HCT116 (cell line): ENCODE measurements around the gene NECTIN4. TPM values are rescaled to one million over a fixed set of nuclear protein-coding genes. Genes with fewer than 3 reads are reported as not detected.

Source experiments
- ATAC-seq: fragments of 200-7000 bp; cut with Tn5 transposase; 2 replicates; pipeline ENCODE4 v1.9.1; 2020; ENCODE audit warnings: mild to moderate bottlenecking, moderate library complexity
- BruUV-seq: library from RNA; stranded (reverse); fragments of 400-500 nt; replicated peaks from 2 replicates; lab custom pipeline; 2021; lab: Mats Ljungman, UMichigan
- CTCF ChIA-PET: fragments of 300-600 bp; sonication (Branson Sonifier 250); formaldehyde crosslinking; loops from one replicate; lab custom pipeline; 2021; ENCODE audit warnings: antibody characterized with exemption; lab: Charles Lee
- POLR2A ChIA-PET: fragments of 300-600, 350-600 bp; sonication (Branson Sonifier 250); formaldehyde crosslinking; loops from one replicate; lab custom pipeline; 2021; ENCODE audit warnings: antibody characterized with exemption; lab: Charles Lee
- RAD21 ChIA-PET, 2 experiments: fragments of 300-600 bp; sonication (Branson Sonifier 250); formaldehyde crosslinking; loops; one replicate each; lab custom pipeline; 2023; ENCODE audit warnings: low total read pairs in 2 of 2; ENCODE audit not compliant: uncharacterized antibody in 2 of 2, unreplicated experiment in 2 of 2, low non-redundant PET in 1 of 2; lab: Charles Lee
- DNase-seq: peaks from one replicate; pipeline ENCODE4 v3.0.0-alpha.2; 2010; ENCODE audit warnings: low read depth, low spot score
- H2AFZ ChIP-seq: fragments of 200-600 bp; shearing (Covaris generic), sonication (generic); 2 replicates; pipeline ENCODE4 v1.6.1; 2017; ENCODE audit warnings: low read depth, mixed run types, mixed read lengths, antibody characterized with exemption, low read length; ENCODE audit not compliant: poor library complexity, severe bottlenecking
- H3K27ac ChIP-seq: 2 replicates; pipeline ENCODE4 v1.5.1; 2012; ENCODE audit warnings: low read depth, low read length
- H3K27me3 ChIP-seq: fragments of 200-600 bp; sonication (generic); 2 replicates; pipeline ENCODE4 v1.6.1; 2016; ENCODE audit warnings: mixed run types, low read length, mixed read lengths; ENCODE audit not compliant: insufficient read depth
- H3K36me3 ChIP-seq, 2 experiments: fragments of 200-500 bp in 1 of 2; fragments of 200-600 bp in 1 of 2; sonication (Bioruptor generic) in 1 of 2; sonication (generic) in 1 of 2; 2 replicates each; pipeline versions ENCODE4 v1.5.1 to v1.6.1; 2014 to 2016; ENCODE audit warnings: low read length in 2 of 2, inconsistent platforms in 1 of 2, mixed read lengths in 1 of 2, mixed run types in 1 of 2; ENCODE audit not compliant: insufficient read depth in 2 of 2, control insufficient read depth in 1 of 2
- H3K4me1 ChIP-seq, 2 experiments: fragments of 200-600 bp in 1 of 2; sonication (generic) in 1 of 2; 2 replicates each; pipeline versions ENCODE4 v1.5.1 to v1.6.1; 2012 to 2017; ENCODE audit warnings: low read length in 2 of 2, inconsistent platforms in 1 of 2, mild to moderate bottlenecking in 1 of 2, mixed read lengths in 1 of 2, mixed run types in 1 of 2, moderate library complexity in 1 of 2; ENCODE audit not compliant: insufficient read depth in 2 of 2, control insufficient read depth in 1 of 2
- H3K4me2 ChIP-seq: fragments of 200-600 bp; sonication (generic); 2 replicates; pipeline ENCODE4 v1.6.1; 2017; ENCODE audit warnings: mixed run types, low read length, mixed read lengths
- H3K4me3 ChIP-seq, 2 experiments: fragments of 200-600 bp in 1 of 2; sonication (generic) in 1 of 2; replicated peaks in 1 of 2; 2 replicates each; pipeline ENCODE4 v1.5.1; 2011 to 2016; ENCODE audit warnings: low read length in 2 of 2, control low read depth in 1 of 2, low read depth in 1 of 2, mild to moderate bottlenecking in 1 of 2, mixed read lengths in 1 of 2, mixed run types in 1 of 2
- H3K79me2 ChIP-seq: fragments of 200-600 bp; sonication (generic); 2 replicates; pipeline ENCODE4 v1.6.1; 2017; ENCODE audit warnings: mild to moderate bottlenecking, mixed run types, low read length, moderate library complexity, mixed read lengths; ENCODE audit not compliant: insufficient read depth
- H3K9ac ChIP-seq: fragments of 200-600 bp; sonication (generic); 2 replicates; pipeline ENCODE4 v1.6.1; 2016; ENCODE audit warnings: low read length, mixed read lengths
- H3K9me2 ChIP-seq: fragments of 200-600 bp; sonication (generic), shearing (Covaris generic); 2 replicates; pipeline ENCODE4 v1.6.1; 2017; ENCODE audit warnings: mixed run types, mild to moderate bottlenecking, moderate library complexity; ENCODE audit not compliant: insufficient read depth
- H3K9me3 ChIP-seq, 2 experiments: fragments of 200-500 bp in 1 of 2; fragments of 200-600 bp in 1 of 2; sonication (Bioruptor generic) in 1 of 2; sonication (generic) in 1 of 2; 2 replicates each; pipeline ENCODE4 v1.6.1; 2014 to 2017; ENCODE audit warnings: low read length in 2 of 2, mixed read lengths in 2 of 2, inconsistent platforms in 1 of 2, low read depth in 1 of 2, mild to moderate bottlenecking in 1 of 2, mixed run types in 1 of 2, moderate library complexity in 1 of 2; ENCODE audit not compliant: control insufficient read depth in 1 of 2, insufficient read depth in 1 of 2
- H4K20me1 ChIP-seq: fragments of 200-600 bp; sonication (generic), shearing (Covaris generic); 2 replicates; pipeline ENCODE4 v1.6.1; 2017; ENCODE audit warnings: mixed run types, mild to moderate bottlenecking, moderate library complexity; ENCODE audit not compliant: insufficient read depth
- ATF3 ChIP-seq: IDR thresholded peaks from 2 replicates; pipeline ENCODE4 v1.6.1; 2012
- CBX3 ChIP-seq: IDR thresholded peaks from 2 replicates; pipeline ENCODE4 v1.6.1; 2012; ENCODE audit warnings: low read depth
- CTCF ChIP-seq, 3 experiments: fragments of 200-600 bp in 1 of 3; sonication (generic) in 1 of 3; IDR thresholded peaks in 2 of 3; conservative IDR thresholded peaks in 1 of 3; 2 replicates each; pipeline ENCODE4 v1.5.1; 2012 to 2017; ENCODE audit warnings: low read depth in 2 of 3, low read length in 2 of 3, antibody characterized with exemption in 1 of 3, borderline replicate concordance in 1 of 3, control low read depth in 1 of 3, mild to moderate bottlenecking in 1 of 3, mixed read lengths in 1 of 3, mixed run types in 1 of 3, moderate library complexity in 1 of 3; ENCODE audit not compliant: insufficient read depth in 1 of 3
- FOSL1 ChIP-seq: IDR thresholded peaks from 2 replicates; pipeline ENCODE4 v1.6.1; 2012; ENCODE audit warnings: low read depth
- JUND ChIP-seq: IDR thresholded peaks from 2 replicates; pipeline ENCODE4 v1.6.1; 2012
- POLR2A ChIP-seq: IDR thresholded peaks from 2 replicates; pipeline ENCODE4 v1.7.0; 2011; ENCODE audit warnings: borderline replicate concordance; ENCODE audit not compliant: insufficient read depth, insufficient read length; ENCODE audit errors: extremely low read depth
- POLR2AphosphoS5 ChIP-seq: IDR thresholded peaks from 2 replicates; pipeline ENCODE4 v1.6.1; 2011; ENCODE audit warnings: mild to moderate bottlenecking, low read depth, low read length, moderate library complexity
- RAD21 ChIP-seq: IDR thresholded peaks from 2 replicates; pipeline ENCODE4 v1.6.1; 2012; ENCODE audit warnings: low read depth, mild to moderate bottlenecking
- SIN3A ChIP-seq: IDR thresholded peaks from 2 replicates; pipeline ENCODE4 v1.6.1; 2012; ENCODE audit warnings: low read depth
- SP1 ChIP-seq: IDR thresholded peaks from 2 replicates; pipeline ENCODE4 v1.6.1; 2012; ENCODE audit warnings: low read depth
- TCF7L2 ChIP-seq: IDR thresholded peaks from 2 replicates; pipeline ENCODE4 v1.7.0; 2011; ENCODE audit warnings: borderline replicate concordance, inconsistent platforms; ENCODE audit not compliant: insufficient read depth, insufficient read length; ENCODE audit errors: extremely low read depth
- ZBTB33 ChIP-seq: IDR thresholded peaks from 2 replicates; pipeline ENCODE4 v1.6.1; 2011; ENCODE audit warnings: mild to moderate bottlenecking, low read length, moderate library complexity; ENCODE audit not compliant: insufficient replicate concordance; ENCODE audit errors: extremely low read depth
- ZNF274 ChIP-seq: fragments of 200-500 bp; sonication (Bioruptor generic); IDR thresholded peaks from 2 replicates; pipeline ENCODE4 v1.6.1; 2014; ENCODE audit warnings: mild to moderate bottlenecking, low read depth, low read length, inconsistent platforms
- intact Hi-C: fragments of 100-400 bp; cut with micrococcal nuclease; formaldehyde crosslinking; loops from 2 replicates; pipeline ENCODE4 v1.10.0; 2022
- total RNA-seq: library from RNA; stranded (reverse); gene quantifications from one replicate; pipeline ENCODE4 v1.2.1, GENCODE V29; 2021; ENCODE audit not compliant: unreplicated experiment

The NECTIN4 gene
- total RNA-seq, 1 experiment from 2014 or later = 3.3 TPM

GRCh38 chr1:161038523-161039153, 50.7 kb downstream of the NECTIN4 start, which contains the start of gene TSTD1 (continued):
- TF ChIP-seq CTCF (IDR thresholded peaks at IDR 0.05 in 2 of 3, conservative IDR thresholded peaks at IDR 0.05 in 1 of 3; ENCODE audit: borderline replicate concordance in 1 of 3, insufficient read depth in 1 of 3, low read depth in 2 of 3, low read length in 2 of 3) (no peak), ZNF274 (no peak), FOSL1 (no peak), CBX3 (no peak)

GRCh38 chr1:161037661-161038522, 51.5 kb downstream of the NECTIN4 start:
- Histone ChIP-seq H3K36me3 (peaks cover 10 to 29% of the 10 kb centered on the region in 2 experiments; a peak in 3 of 4 replicates), H3K27me3 (no peaks in the 10 kb centered on the region), H2AFZ (no peak overlapping the region), H4K20me1 (no peaks in the 10 kb centered on the region), H3K79me2 (peaks cover 35% of the 10 kb centered on the region), H3K9me3 (no peaks in the 10 kb centered on the region), H3K9ac (peak overlapping the region; percentile 77), H3K4me2 (peak overlapping the region; percentile 90), H3K27ac (peak overlapping the region; percentile 88), H3K4me1 (peaks cover 20 to 39% of the 10 kb centered on the region in 2 experiments), H3K4me3 (peak overlapping the region; percentile 76 to 88), H3K9me2 (no peaks in the 10 kb centered on the region)
- intact Hi-C loops = loop anchor here (2.0 kb wide), 1 partner anchor 41 kb away; no protein-coding TSS in a partner anchor
- no peak for DNase-seq
- POLR2A ChIA-PET = interaction anchor here (0.8 to 2.3 kb wide), 5 partner anchors 8 to 47 kb away, joined by 3 to 24 read pairs (median 3); partner anchors contain the start of genes F11R and USF1
- RAD21 ChIA-PET = interaction anchor here in 1 of 2 experiments (0.7 kb wide), 1 partner anchor 60 kb away, joined by 3 read pairs; no protein-coding TSS in a partner anchor
- peak; percentile 39 for ATAC-seq
- CTCF ChIA-PET = interaction anchor here (0.9 to 1.1 kb wide), 2 partner anchors 17 to 268 kb away, joined by 4 to 5 read pairs; partner anchors contain the start of gene F11R
- BruUV-seq = no TSS peak
- TF ChIP-seq SP1 (no peak), ATF3 (no peak), TCF7L2 (no peak), POLR2A (no peak), JUND (no peak), ZBTB33 (no peak), CTCF (IDR thresholded peaks at IDR 0.05 in 2 of 3, conservative IDR thresholded peaks at IDR 0.05 in 1 of 3; ENCODE audit: borderline replicate concordance in 1 of 3, insufficient read depth in 1 of 3, low read depth in 2 of 3, low read length in 2 of 3) (no peak), RAD21 (no peak), POLR2AphosphoS5 (no peak), SIN3A (no peak)
